ENCODE measurements around the gene WFIKKN1. TPM values are rescaled to one million over a fixed set of nuclear protein-coding genes. Genes with fewer than 3 reads are reported as not detected.

Gene WFIKKN1
- total and polyA plus RNA-seq, 2 of the 13 experiments (the other 11 are each of a cell fraction or from before 2014, with no cell fraction given), result 1.7 to 4.9 TPM

DNA sequence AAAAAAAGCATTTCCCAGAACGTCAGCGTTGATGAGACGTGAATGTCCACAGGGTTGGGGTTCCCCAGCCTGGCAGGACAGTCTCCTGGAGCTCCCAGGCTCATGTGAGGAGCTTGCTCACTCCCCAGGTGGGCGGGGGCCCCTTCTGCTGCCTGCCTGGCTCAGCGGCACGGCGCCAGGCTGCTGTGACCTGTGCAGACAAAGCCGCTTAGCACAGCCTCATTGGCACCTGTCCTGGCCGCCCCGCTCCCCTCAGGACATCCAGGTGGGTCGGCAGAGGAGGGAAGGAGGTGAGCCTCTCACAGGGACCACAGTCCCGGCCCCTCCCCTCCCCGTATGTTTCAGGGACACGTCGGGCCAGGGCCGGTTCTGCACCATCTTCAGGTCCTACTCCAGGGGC is 12.9 kb upstream of the WFIKKN1 start:
- no peak overlapping the region for H3K4me3 ChIP-seq (replicated peaks in 1 of 3; ENCODE audit: insufficient read depth in 1 of 3, low read depth in 2 of 3, low read length in 3 of 3)
- CTCF ChIA-PET (ENCODE audit: low intra/inter-chr PET ratio, low total read pairs), result no interaction called here
- WGBS (ENCODE audit: low lambda C conversion rate), result 92% methylated on average over 11 of the region's 16 CpGs
- H3K9ac ChIP-seq (ENCODE audit: insufficient read depth, low read depth, low read length), result no peak overlapping the region
- peaks cover 9% of the 10 kb centered on the region for H3K4me1 ChIP-seq (ENCODE audit: insufficient read depth, low read length)
- in situ Hi-C loops (cut with HindIII; ENCODE audit: extremely low pct_ligation_motif_present, low pct_unique_long_range_greater_than_20kb) (no loop called here), intact Hi-C loops (cut with micrococcal nuclease; ENCODE audit: unreplicated experiment) (no loop called here)
- BruUV-seq (replicated peaks), result no TSS peak
- DNase-seq (ENCODE audit: low spot score) (no peak), FAIRE-seq (no peak), ATAC-seq (no peak; the same call in 2 of the 3 replicates)
- H3K27ac ChIP-seq (ENCODE audit: extremely low read length, insufficient read depth, low read length), result no peak overlapping the region
- H3K9me3 ChIP-seq (ENCODE audit: low read length), result no peaks in the 10 kb centered on the region
- POLR2A ChIA-PET, result no interaction called here
- TF ChIP-seq ZBTB38 (CRISPR knock-in tag; IDR thresholded peaks at IDR 0.05) (no peak), KLF15 (CRISPR knock-in tag; IDR thresholded peaks at IDR 0.05; ENCODE audit: borderline replicate concordance) (no peak), PAWR (CRISPR knock-in tag; IDR thresholded peaks at IDR 0.05; ENCODE audit: borderline replicate concordance) (no peak), MIER3 (CRISPR knock-in tag; IDR thresholded peaks at IDR 0.05; ENCODE audit: borderline replicate concordance) (no peak), ZFP36L2 (CRISPR knock-in tag; IDR thresholded peaks at IDR 0.05) (no peak), TARDBP (CRISPR knock-in tag; IDR thresholded peaks at IDR 0.05) (no peak), REXO4 (CRISPR knock-in tag; IDR thresholded peaks at IDR 0.05; ENCODE audit: borderline replicate concordance) (no peak), STAT5B (CRISPR knock-in tag; IDR thresholded peaks at IDR 0.05) (no peak), KLF13 (CRISPR knock-in tag; IDR thresholded peaks at IDR 0.05) (no peak), SALL1 (CRISPR knock-in tag; IDR thresholded peaks at IDR 0.05) (no peak)
- TF ChIP-seq, protein P1, sequence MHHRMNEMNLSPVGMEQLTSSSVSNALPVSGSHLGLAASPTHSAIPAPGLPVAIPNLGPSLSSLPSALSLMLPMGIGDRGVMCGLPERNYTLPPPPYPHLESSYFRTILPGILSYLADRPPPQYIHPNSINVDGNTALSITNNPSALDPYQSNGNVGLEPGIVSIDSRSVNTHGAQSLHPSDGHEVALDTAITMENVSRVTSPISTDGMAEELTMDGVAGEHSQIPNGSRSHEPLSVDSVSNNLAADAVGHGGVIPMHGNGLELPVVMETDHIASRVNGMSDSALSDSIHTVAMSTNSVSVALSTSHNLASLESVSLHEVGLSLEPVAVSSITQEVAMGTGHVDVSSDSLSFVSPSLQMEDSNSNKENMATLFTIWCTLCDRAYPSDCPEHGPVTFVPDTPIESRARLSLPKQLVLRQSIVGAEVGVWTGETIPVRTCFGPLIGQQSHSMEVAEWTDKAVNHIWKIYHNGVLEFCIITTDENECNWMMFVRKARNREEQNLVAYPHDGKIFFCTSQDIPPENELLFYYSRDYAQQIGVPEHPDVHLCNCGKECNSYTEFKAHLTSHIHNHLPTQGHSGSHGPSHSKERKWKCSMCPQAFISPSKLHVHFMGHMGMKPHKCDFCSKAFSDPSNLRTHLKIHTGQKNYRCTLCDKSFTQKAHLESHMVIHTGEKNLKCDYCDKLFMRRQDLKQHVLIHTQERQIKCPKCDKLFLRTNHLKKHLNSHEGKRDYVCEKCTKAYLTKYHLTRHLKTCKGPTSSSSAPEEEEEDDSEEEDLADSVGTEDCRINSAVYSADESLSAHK (CRISPR knock-in tag; IDR thresholded peaks at IDR 0.05; ENCODE audit: borderline replicate concordance), result no peak
- TF ChIP-seq, protein P2, sequence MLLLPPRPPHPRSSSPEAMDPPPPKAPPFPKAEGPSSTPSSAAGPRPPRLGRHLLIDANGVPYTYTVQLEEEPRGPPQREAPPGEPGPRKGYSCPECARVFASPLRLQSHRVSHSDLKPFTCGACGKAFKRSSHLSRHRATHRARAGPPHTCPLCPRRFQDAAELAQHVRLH (CRISPR knock-in tag; IDR thresholded peaks at IDR 0.05; ENCODE audit: borderline replicate concordance, low read depth), result no peak
- TF ChIP-seq, protein P3, sequence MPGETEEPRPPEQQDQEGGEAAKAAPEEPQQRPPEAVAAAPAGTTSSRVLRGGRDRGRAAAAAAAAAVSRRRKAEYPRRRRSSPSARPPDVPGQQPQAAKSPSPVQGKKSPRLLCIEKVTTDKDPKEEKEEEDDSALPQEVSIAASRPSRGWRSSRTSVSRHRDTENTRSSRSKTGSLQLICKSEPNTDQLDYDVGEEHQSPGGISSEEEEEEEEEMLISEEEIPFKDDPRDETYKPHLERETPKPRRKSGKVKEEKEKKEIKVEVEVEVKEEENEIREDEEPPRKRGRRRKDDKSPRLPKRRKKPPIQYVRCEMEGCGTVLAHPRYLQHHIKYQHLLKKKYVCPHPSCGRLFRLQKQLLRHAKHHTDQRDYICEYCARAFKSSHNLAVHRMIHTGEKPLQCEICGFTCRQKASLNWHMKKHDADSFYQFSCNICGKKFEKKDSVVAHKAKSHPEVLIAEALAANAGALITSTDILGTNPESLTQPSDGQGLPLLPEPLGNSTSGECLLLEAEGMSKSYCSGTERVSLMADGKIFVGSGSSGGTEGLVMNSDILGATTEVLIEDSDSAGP (CRISPR knock-in tag; IDR thresholded peaks at IDR 0.05; ENCODE audit: borderline replicate concordance), result no peak
- TF ChIP-seq, protein P4, sequence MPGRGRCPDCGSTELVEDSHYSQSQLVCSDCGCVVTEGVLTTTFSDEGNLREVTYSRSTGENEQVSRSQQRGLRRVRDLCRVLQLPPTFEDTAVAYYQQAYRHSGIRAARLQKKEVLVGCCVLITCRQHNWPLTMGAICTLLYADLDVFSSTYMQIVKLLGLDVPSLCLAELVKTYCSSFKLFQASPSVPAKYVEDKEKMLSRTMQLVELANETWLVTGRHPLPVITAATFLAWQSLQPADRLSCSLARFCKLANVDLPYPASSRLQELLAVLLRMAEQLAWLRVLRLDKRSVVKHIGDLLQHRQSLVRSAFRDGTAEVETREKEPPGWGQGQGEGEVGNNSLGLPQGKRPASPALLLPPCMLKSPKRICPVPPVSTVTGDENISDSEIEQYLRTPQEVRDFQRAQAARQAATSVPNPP (CRISPR knock-in tag; IDR thresholded peaks at IDR 0.05), result no peak
- H3K4me2 ChIP-seq (ENCODE audit: low read depth, low read length), result no peak overlapping the region
- H3K36me3 ChIP-seq (replicated peaks in 1 of 2; ENCODE audit: control insufficient read depth in 1 of 2, insufficient read depth in 2 of 2, low read length in 2 of 2), result peaks cover 1 to 9% of the 10 kb centered on the region in 2 experiments; a peak in 1 of 5 replicates
- H2AFZ ChIP-seq (ENCODE audit: low read length), result no peak overlapping the region
- no peaks in the 10 kb centered on the region for H4K20me1 ChIP-seq (ENCODE audit: insufficient read depth, low read length)
- no peaks in the 10 kb centered on the region for H3K27me3 ChIP-seq (ENCODE audit: control insufficient read depth in 1 of 2, insufficient read depth in 2 of 2, low read length in 2 of 2)
- H3K79me2 ChIP-seq (ENCODE audit: insufficient read depth, low read length), result no peaks in the 10 kb centered on the region
